ENCODE measurements around the gene PDE4DIP. TPM values are rescaled to one million over a fixed set of nuclear protein-coding genes. Genes with fewer than 3 reads are reported as not detected.
"Not testable (repeated sequence)": the region's sequence is repeated elsewhere in the genome, so short reads cannot be mapped to it uniquely, and the experiment has no call there.

The PDE4DIP gene
- total RNA-seq, 2 donors from 2014 or later = 36.6 to 49.8 TPM

GRCh38 chr1:149018577-149018976 is 174.3 kb downstream of the PDE4DIP start:
- H3K4me3 ChIP-seq; H3K4me1 ChIP-seq; H3K36me3 ChIP-seq (replicated peaks in 1 of 2; ENCODE audit: insufficient read depth in 1 of 2, low read depth in 2 of 2); ATAC-seq; DNase-seq; H3K27me3 ChIP-seq; intact Hi-C loops (cut with DNase I); H3K27ac ChIP-seq; H3K9me3 ChIP-seq: not testable (repeated sequence)
- WGBS, 2 donors = 94% methylated on average over 2 of the region's 3 CpGs; no CpG with 5 or more reads in 1 of the 2 donors

- WGBS, 2 donors = 40% methylated on average over 1 of the region's 3 CpGs; no CpG with 5 or more reads in 1 of the 2 donors
- H3K4me1 ChIP-seq; H3K9me3 ChIP-seq; H3K27me3 ChIP-seq; H3K4me3 ChIP-seq; DNase-seq; intact Hi-C loops (cut with DNase I); H3K27ac ChIP-seq; H3K36me3 ChIP-seq (replicated peaks in 1 of 2; ENCODE audit: insufficient read depth in 1 of 2, low read depth in 2 of 2); ATAC-seq: not testable (repeated sequence)
Observed at GRCh38 chr1:149024327-149024726, 180.1 kb downstream of the PDE4DIP start.

DNA sequence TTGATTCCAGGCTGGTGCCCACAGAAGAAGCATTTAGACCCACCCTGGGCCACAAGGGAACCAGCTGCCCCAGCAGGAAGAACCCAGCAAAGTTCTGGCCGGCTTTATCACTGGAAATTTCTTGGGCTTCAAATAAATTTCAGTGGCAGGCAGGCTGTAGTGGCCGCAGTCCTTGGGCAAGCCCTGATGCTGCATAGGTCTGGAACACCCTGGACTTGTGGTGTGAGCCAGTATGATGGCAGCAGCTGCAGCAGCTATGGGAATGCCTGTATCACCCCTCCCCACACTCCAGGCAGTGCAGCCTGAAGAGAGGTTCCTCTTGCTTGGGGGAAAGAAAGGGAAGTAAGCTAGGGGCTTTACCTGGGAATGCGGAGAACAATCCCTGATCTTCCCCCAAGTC is 189.7 kb downstream of the PDE4DIP start:
- ATAC-seq; H3K27me3 ChIP-seq; H3K36me3 ChIP-seq (replicated peaks in 1 of 2; ENCODE audit: insufficient read depth in 1 of 2, low read depth in 2 of 2); H3K4me3 ChIP-seq; H3K27ac ChIP-seq; intact Hi-C loops (cut with DNase I); H3K4me1 ChIP-seq; H3K9me3 ChIP-seq; DNase-seq: not testable (repeated sequence)
- WGBS, 2 donors = 100% methylated on average over 1 of the region's 3 CpGs; no CpG with 5 or more reads in 1 of the 2 donors

GRCh38 chr1:149043056-149043455 is 198.8 kb downstream of the PDE4DIP start:
- DNase-seq; ATAC-seq; H3K27ac ChIP-seq; H3K27me3 ChIP-seq; H3K9me3 ChIP-seq; H3K36me3 ChIP-seq (replicated peaks in 1 of 2; ENCODE audit: insufficient read depth in 1 of 2, low read depth in 2 of 2); intact Hi-C loops (cut with DNase I); H3K4me3 ChIP-seq; H3K4me1 ChIP-seq: not testable (repeated sequence)
- WGBS, 2 donors = 60 to 100% methylated on average over 1 to 2 of the region's 4 CpGs

GRCh38 chr1:149064611-149065010 is 220.4 kb downstream of the PDE4DIP start:
- H3K4me3 ChIP-seq; H3K4me1 ChIP-seq; DNase-seq; intact Hi-C loops (cut with DNase I); H3K9me3 ChIP-seq; ATAC-seq; H3K27me3 ChIP-seq; H3K36me3 ChIP-seq (replicated peaks in 1 of 2; ENCODE audit: insufficient read depth in 1 of 2, low read depth in 2 of 2); H3K27ac ChIP-seq: not testable (repeated sequence)
- 69 to 70% methylated on average over 3 of the region's 3 CpGs for WGBS, 2 donors

GRCh38 chr1:149075505-149076127 is 231.4 kb downstream of the PDE4DIP start:
- H3K4me3 ChIP-seq; ATAC-seq; DNase-seq; H3K4me1 ChIP-seq; H3K27ac ChIP-seq; H3K36me3 ChIP-seq (replicated peaks in 1 of 2; ENCODE audit: insufficient read depth in 1 of 2, low read depth in 2 of 2); intact Hi-C loops (cut with DNase I); H3K27me3 ChIP-seq; H3K9me3 ChIP-seq: not testable (repeated sequence)
- TF ChIP-seq, protein P1, sequence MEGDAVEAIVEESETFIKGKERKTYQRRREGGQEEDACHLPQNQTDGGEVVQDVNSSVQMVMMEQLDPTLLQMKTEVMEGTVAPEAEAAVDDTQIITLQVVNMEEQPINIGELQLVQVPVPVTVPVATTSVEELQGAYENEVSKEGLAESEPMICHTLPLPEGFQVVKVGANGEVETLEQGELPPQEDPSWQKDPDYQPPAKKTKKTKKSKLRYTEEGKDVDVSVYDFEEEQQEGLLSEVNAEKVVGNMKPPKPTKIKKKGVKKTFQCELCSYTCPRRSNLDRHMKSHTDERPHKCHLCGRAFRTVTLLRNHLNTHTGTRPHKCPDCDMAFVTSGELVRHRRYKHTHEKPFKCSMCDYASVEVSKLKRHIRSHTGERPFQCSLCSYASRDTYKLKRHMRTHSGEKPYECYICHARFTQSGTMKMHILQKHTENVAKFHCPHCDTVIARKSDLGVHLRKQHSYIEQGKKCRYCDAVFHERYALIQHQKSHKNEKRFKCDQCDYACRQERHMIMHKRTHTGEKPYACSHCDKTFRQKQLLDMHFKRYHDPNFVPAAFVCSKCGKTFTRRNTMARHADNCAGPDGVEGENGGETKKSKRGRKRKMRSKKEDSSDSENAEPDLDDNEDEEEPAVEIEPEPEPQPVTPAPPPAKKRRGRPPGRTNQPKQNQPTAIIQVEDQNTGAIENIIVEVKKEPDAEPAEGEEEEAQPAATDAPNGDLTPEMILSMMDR (IDR thresholded peaks at IDR 0.05) = peak in 1 of 7 experiments; percentile 18
- 45 to 61% methylated on average over 6 of the region's 9 CpGs for WGBS, 2 donors

Small RNA genes lying within 50 kb of the gene (small RNA-seq; reads per million reads assigned to genes)
- not detected for gene RN7SKP88
- gene RNU2-38P = not detected

Other genes with a start within 250 kb of the PDE4DIP start
- gene NBPF14, start 248.4 kb upstream of the PDE4DIP start, total RNA-seq = 10 to 100 TPM; 19.1 to 57.9 TPM
- gene NUDT4B, start 95.7 kb upstream of the PDE4DIP start, total RNA-seq = 10 to 100 TPM; 10.9 to 42.5 TPM